OCI-LY7 (cell line): ENCODE data around the gene RDH13. TPM values are rescaled to one million over a fixed set of nuclear protein-coding genes. Genes with fewer than 3 reads are reported as not detected.
"Not testable (repeated sequence)": the region's sequence is repeated elsewhere in the genome, so short reads cannot be mapped to it uniquely, and the experiment has no call there.

Experiments used
- BruUV-seq: library from RNA; stranded (reverse); fragments of 400-500 nt; replicated peaks from 2 replicates; lab custom pipeline; 2021; lab: Mats Ljungman, UMichigan
- CTCF ChIA-PET: fragments of 300-600 bp; sonication (Branson Sonifier 250); formaldehyde crosslinking; loops from one replicate; lab custom pipeline; 2022; ENCODE audit warnings: antibody characterized with exemption; ENCODE audit not compliant: unreplicated experiment; lab: Charles Lee
- POLR2A ChIA-PET: fragments of 300-600 bp; sonication (Branson Sonifier 250); formaldehyde crosslinking; loops from one replicate; lab custom pipeline; 2022; ENCODE audit warnings: antibody characterized with exemption; lab: Charles Lee
- DNase-seq: peaks from one replicate; pipeline ENCODE4 v3.0.0-alpha.2; 2015; ENCODE audit warnings: low spot score
- H2AFZ ChIP-seq: fragments of 200-600 bp; sonication (generic), shearing (Covaris generic); 2 replicates; pipeline ENCODE4 v1.6.1; 2014; ENCODE audit warnings: mild to moderate bottlenecking, antibody characterized with exemption, low read length, moderate library complexity
- H3K27ac ChIP-seq: fragments of 200-600 bp; sonication (generic); 2 replicates; pipeline ENCODE4 v1.5.1; 2014; ENCODE audit warnings: mixed run types, low read depth, mild to moderate bottlenecking, moderate library complexity, low read length, inconsistent platforms; ENCODE audit not compliant: poor library complexity, severe bottlenecking
- H3K36me3 ChIP-seq: fragments of 200-600 bp; sonication (generic); 2 replicates; pipeline ENCODE4 v1.6.1; 2014; ENCODE audit warnings: mild to moderate bottlenecking, antibody characterized with exemption, low read length, moderate library complexity, mixed read lengths; ENCODE audit not compliant: insufficient read depth
- H3K4me1 ChIP-seq: fragments of 200-600 bp; sonication (generic); 2 replicates; pipeline ENCODE4 v1.5.1; 2014; ENCODE audit warnings: mild to moderate bottlenecking, low read length; ENCODE audit not compliant: insufficient read depth, poor library complexity, severe bottlenecking
- H3K4me2 ChIP-seq: fragments of 200-600 bp; sonication (generic); 2 replicates; pipeline ENCODE4 v1.6.1; 2014; ENCODE audit warnings: mild to moderate bottlenecking, low read length
- H3K4me3 ChIP-seq: fragments of 200-600 bp; sonication (generic); 2 replicates; pipeline ENCODE4 v1.5.1; 2014; ENCODE audit warnings: mild to moderate bottlenecking, low read depth, low read length; ENCODE audit not compliant: poor library complexity, severe bottlenecking
- H3K79me2 ChIP-seq: fragments of 200-600 bp; sonication (generic); 2 replicates; pipeline ENCODE4 v1.6.1; 2016; ENCODE audit warnings: low read depth, mild to moderate bottlenecking, low read length, moderate library complexity, mixed read lengths; ENCODE audit not compliant: insufficient read depth
- H3K9me2 ChIP-seq: fragments of 200-600 bp; sonication (generic); 2 replicates; pipeline ENCODE4 v1.6.1; 2016; ENCODE audit warnings: mild to moderate bottlenecking, low read length, mixed read lengths; ENCODE audit not compliant: insufficient read depth
- H3K9me3 ChIP-seq: fragments of 200-600 bp; sonication (generic); 2 replicates; pipeline ENCODE4 v1.6.1; 2014; ENCODE audit warnings: mild to moderate bottlenecking, mixed run types, low read length, mixed read lengths
- H4K20me1 ChIP-seq: fragments of 200-600 bp; sonication (generic); 2 replicates; pipeline ENCODE4 v1.6.1; 2014; ENCODE audit warnings: mild to moderate bottlenecking, antibody characterized with exemption, low read length, moderate library complexity, mixed read lengths; ENCODE audit not compliant: insufficient read depth
- EZH2phosphoT487 ChIP-seq: fragments of 200-600 bp; sonication (generic); IDR thresholded peaks from 2 replicates; pipeline ENCODE4 v1.6.1; 2018; ENCODE audit warnings: low read depth, borderline replicate concordance, mild to moderate bottlenecking, mixed run types, antibody characterized with exemption, low read length, moderate library complexity, mixed read lengths
- intact Hi-C: fragments of 100-400 bp; cut with micrococcal nuclease; formaldehyde crosslinking; loops from one replicate; pipeline ENCODE4 v1.10.0; 2022; ENCODE audit not compliant: unreplicated experiment
- total RNA-seq, 2 experiments: library from RNA; depleted of rRNA in 1 of 2; stranded (reverse); fragments of >200 nt in 1 of 2; shearing (Covaris generic) in 1 of 2; gene quantifications; 2 replicates each; pipeline ENCODE4 v1.2.3, GENCODE V29; 2014 to 2022
- TF ChIP-seq, protein P1 (sequence below): fragments of 200-600 bp; sonication (generic); conservative IDR thresholded peaks from 2 replicates; pipeline ENCODE4 v1.5.1; 2014; ENCODE audit warnings: mild to moderate bottlenecking, antibody characterized with exemption, low read length, moderate library complexity, mixed read lengths

RDH13 gene
- total RNA-seq, 2 experiments from 2014 or later, result 19.5 to 23.1 TPM

DNA sequence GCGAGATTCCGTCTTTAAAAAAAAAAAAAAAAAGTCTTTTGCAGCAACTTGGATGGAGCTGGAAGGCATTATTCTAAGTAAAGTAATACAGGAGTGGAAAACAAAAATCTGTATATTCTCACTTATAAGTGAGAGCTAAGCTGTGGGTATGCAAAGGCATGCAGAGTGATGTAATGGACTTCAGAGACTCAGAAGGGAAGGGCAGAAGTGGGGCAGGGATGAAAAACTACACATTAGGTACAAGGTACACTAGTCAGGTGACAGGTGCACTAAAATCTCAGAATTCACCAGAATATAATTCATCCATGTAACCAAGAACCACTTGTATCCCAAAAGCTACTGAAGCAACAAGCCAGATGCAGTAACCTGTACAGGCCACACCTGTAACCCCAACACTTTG, 26.9 kb downstream of the RDH13 start:
- H3K36me3 ChIP-seq, result peaks cover under 1% of the 10 kb centered on the region
- no peak overlapping the region for H3K4me2 ChIP-seq
- TF ChIP-seq EZH2phosphoT487, result no peak
- TF ChIP-seq, protein P1, sequence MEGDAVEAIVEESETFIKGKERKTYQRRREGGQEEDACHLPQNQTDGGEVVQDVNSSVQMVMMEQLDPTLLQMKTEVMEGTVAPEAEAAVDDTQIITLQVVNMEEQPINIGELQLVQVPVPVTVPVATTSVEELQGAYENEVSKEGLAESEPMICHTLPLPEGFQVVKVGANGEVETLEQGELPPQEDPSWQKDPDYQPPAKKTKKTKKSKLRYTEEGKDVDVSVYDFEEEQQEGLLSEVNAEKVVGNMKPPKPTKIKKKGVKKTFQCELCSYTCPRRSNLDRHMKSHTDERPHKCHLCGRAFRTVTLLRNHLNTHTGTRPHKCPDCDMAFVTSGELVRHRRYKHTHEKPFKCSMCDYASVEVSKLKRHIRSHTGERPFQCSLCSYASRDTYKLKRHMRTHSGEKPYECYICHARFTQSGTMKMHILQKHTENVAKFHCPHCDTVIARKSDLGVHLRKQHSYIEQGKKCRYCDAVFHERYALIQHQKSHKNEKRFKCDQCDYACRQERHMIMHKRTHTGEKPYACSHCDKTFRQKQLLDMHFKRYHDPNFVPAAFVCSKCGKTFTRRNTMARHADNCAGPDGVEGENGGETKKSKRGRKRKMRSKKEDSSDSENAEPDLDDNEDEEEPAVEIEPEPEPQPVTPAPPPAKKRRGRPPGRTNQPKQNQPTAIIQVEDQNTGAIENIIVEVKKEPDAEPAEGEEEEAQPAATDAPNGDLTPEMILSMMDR, result no peak
- no TSS peak for BruUV-seq
- no peaks in the 10 kb centered on the region for H3K9me3 ChIP-seq
- CTCF ChIA-PET, result no interaction called here
- POLR2A ChIA-PET, result no interaction called here
- H3K27ac ChIP-seq, result no peak overlapping the region
- no peaks in the 10 kb centered on the region for H3K79me2 ChIP-seq
- DNase-seq, result no peak
- no peak overlapping the region for H2AFZ ChIP-seq
- no peaks in the 10 kb centered on the region for H4K20me1 ChIP-seq
- H3K4me1 ChIP-seq, result no peaks in the 10 kb centered on the region
- H3K4me3 ChIP-seq, result no peak overlapping the region
- intact Hi-C loops, result no loop called here
- no peaks in the 10 kb centered on the region for H3K9me2 ChIP-seq

DNA sequence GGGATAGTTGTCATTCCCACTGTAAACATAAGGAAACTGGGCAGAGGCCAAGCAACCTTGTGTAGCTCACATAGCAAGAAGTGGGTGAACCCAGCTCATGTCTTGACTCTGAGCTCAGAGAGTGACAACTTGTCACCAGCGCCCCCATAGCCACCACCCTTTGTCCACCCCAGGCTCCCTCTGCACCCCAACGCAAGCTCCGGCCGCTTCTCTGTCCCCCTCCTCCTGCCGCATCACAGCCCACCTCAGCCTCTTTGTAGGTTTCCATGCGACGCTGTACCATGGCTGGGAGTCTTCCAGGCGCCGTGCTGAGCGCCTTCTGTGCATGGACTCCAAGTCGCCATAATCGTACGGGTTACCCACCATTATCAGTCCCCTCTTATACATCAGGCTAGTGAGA, 28.2 kb downstream of the RDH13 start:
- no TSS peak for BruUV-seq
- CTCF ChIA-PET, result no interaction called here
- intact Hi-C loops, result no loop called here
- H4K20me1 ChIP-seq, result no peaks in the 10 kb centered on the region
- H3K9me3 ChIP-seq, result no peaks in the 10 kb centered on the region
- DNase-seq, result no peak
- H2AFZ ChIP-seq, result no peak overlapping the region
- TF ChIP-seq, protein P1, result no peak
- no peak for TF ChIP-seq EZH2phosphoT487
- H3K4me3 ChIP-seq, result no peak overlapping the region
- no peak overlapping the region for H3K4me2 ChIP-seq
- no peaks in the 10 kb centered on the region for H3K79me2 ChIP-seq
- no peaks in the 10 kb centered on the region for H3K4me1 ChIP-seq
- H3K36me3 ChIP-seq, result no peaks in the 10 kb centered on the region
- POLR2A ChIA-PET, result no interaction called here
- no peak overlapping the region for H3K27ac ChIP-seq
- no peaks in the 10 kb centered on the region for H3K9me2 ChIP-seq

DNA sequence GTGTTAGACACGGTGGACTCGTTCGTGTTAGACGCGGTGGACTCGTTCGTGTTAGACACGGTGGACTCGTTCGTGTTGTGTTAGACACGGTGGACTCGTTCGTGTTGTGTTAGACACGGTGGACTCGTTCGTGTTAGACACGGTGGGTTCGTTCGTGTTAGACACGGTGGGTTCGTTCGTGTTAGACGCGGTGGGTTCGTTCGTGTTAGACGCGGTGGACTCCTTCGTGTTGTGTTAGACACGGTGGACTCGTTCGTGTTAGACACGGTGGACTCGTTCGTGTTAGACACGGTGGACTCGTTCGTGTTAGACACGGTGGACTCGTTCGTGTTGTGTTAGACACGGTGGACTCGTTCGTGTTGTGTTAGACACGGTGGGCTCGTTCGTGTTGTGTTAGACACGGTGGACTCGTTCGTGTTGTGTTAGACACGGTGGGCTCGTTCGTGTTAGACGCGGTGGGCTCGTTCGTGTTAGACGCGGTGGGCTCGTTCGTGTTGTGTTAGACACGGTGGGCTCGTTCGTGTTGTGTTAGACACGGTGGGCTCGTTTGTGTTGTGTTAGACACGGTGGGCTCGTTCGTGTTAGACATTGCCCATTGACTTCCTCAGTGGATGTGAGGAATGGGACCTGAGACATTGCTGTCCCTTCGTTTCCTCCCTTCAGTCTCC, 29.8 kb downstream of the RDH13 start:
- H3K4me3 ChIP-seq, CTCF ChIA-PET, H3K4me1 ChIP-seq, H4K20me1 ChIP-seq, POLR2A ChIA-PET, intact Hi-C loops, H3K79me2 ChIP-seq, H3K9me3 ChIP-seq, H3K9me2 ChIP-seq, H3K4me2 ChIP-seq, DNase-seq, H3K27ac ChIP-seq, BruUV-seq, H3K36me3 ChIP-seq, H2AFZ ChIP-seq: not testable (repeated sequence)
